ENCODE data around the gene CTXN2. TPM values are rescaled to one million over a fixed set of nuclear protein-coding genes. Genes with fewer than 3 reads are reported as not detected.

Gene CTXN2
- total and polyA plus RNA-seq, 3 donors from 2014 or later, result 0.25 to 1.6 (median 1.0) TPM

- H3K4me1 ChIP-seq, result no peaks in the 10 kb centered on the region
- WGBS, 2 donors, result 58 to 64% methylated on average over 3 of the region's 3 CpGs
- no peaks in the 10 kb centered on the region for H3K27me3 ChIP-seq
- no peak overlapping the region for H3K4me3 ChIP-seq
- no peaks in the 10 kb centered on the region for H3K36me3 ChIP-seq (ENCODE audit: low read depth, missing control alignments)
- DNase-seq, result no peak
- H3K27ac ChIP-seq, result no peak overlapping the region
- intact Hi-C loops (cut with DNase I; ENCODE audit: low total_unique reads), result no loop called here
- H3K9me3 ChIP-seq, result no peaks in the 10 kb centered on the region
- no peak for TF ChIP-seq POLR2A (IDR thresholded peaks at IDR 0.05)
- TF ChIP-seq CTCF (IDR thresholded peaks at IDR 0.05), result no peak
Measured at GRCh38 chr15:48225771-48226170, 34.3 kb downstream of the CTXN2 start.

GRCh38 chr15:48230498-48230897, 39.0 kb downstream of the CTXN2 start:
- H3K27ac ChIP-seq, result no peak overlapping the region
- no peak overlapping the region for H3K4me3 ChIP-seq
- H3K4me1 ChIP-seq, result no peaks in the 10 kb centered on the region
- intact Hi-C loops (cut with DNase I; ENCODE audit: low total_unique reads), result no loop called here
- DNase-seq, result no peak
- no peaks in the 10 kb centered on the region for H3K9me3 ChIP-seq
- H3K27me3 ChIP-seq, result no peaks in the 10 kb centered on the region
- H3K36me3 ChIP-seq (ENCODE audit: low read depth, missing control alignments), result no peaks in the 10 kb centered on the region
- no peak for TF ChIP-seq POLR2A (IDR thresholded peaks at IDR 0.05)
- no peak for TF ChIP-seq CTCF (IDR thresholded peaks at IDR 0.05)
- WGBS, 2 donors, result 88 to 97% methylated on average over 5 of the region's 5 CpGs

- TF ChIP-seq POLR2A (IDR thresholded peaks at IDR 0.05) (no peak), CTCF (IDR thresholded peaks at IDR 0.05) (no peak)
- intact Hi-C loops (cut with DNase I; ENCODE audit: low total_unique reads), result no loop called here
- Histone ChIP-seq H3K27me3 (no peaks in the 10 kb centered on the region), H3K27ac (no peak overlapping the region), H3K4me1 (no peaks in the 10 kb centered on the region), H3K9me3 (no peaks in the 10 kb centered on the region), H3K36me3 (ENCODE audit: low read depth, missing control alignments) (no peaks in the 10 kb centered on the region), H3K4me3 (no peak overlapping the region)
- no peak for DNase-seq
Measured at GRCh38 chr15:48233246-48233645, 41.8 kb downstream of the CTXN2 start.

GRCh38 chr15:48239334-48239733, 47.9 kb downstream of the CTXN2 start:
- no peaks in the 10 kb centered on the region for H3K36me3 ChIP-seq (ENCODE audit: low read depth, missing control alignments)
- no peak overlapping the region for H3K4me3 ChIP-seq
- WGBS, 2 donors, result 92 to 96% methylated on average over 4 of the region's 4 CpGs
- no peaks in the 10 kb centered on the region for H3K27me3 ChIP-seq
- intact Hi-C loops (cut with DNase I; ENCODE audit: low total_unique reads), result no loop called here
- H3K4me1 ChIP-seq, result no peaks in the 10 kb centered on the region
- no peak for DNase-seq
- no peak overlapping the region for H3K27ac ChIP-seq
- TF ChIP-seq CTCF (IDR thresholded peaks at IDR 0.05), result no peak
- no peak for TF ChIP-seq POLR2A (IDR thresholded peaks at IDR 0.05)
- H3K9me3 ChIP-seq, result no peaks in the 10 kb centered on the region

- Histone ChIP-seq H3K4me1 (no peaks in the 10 kb centered on the region), H3K36me3 (ENCODE audit: low read depth, missing control alignments) (no peaks in the 10 kb centered on the region), H3K27ac (no peak overlapping the region), H3K4me3 (no peak overlapping the region), H3K9me3 (no peaks in the 10 kb centered on the region), H3K27me3 (no peaks in the 10 kb centered on the region)
- no peak for DNase-seq
- intact Hi-C loops (cut with DNase I; ENCODE audit: low total_unique reads), result no loop called here
- TF ChIP-seq CTCF (IDR thresholded peaks at IDR 0.05), result no peak
- TF ChIP-seq POLR2A (IDR thresholded peaks at IDR 0.05), result no peak
Measured at GRCh38 chr15:48242015-48242414, 50.5 kb downstream of the CTXN2 start.
